ENCODE data around the gene TIAM1.

Gene TIAM1

GRCh38 chr21:31331231-31331630, 12.8 kb downstream of the TIAM1 start:
- DNase-seq = no peak

GRCh38 chr21:31330144-31330483, 13.9 kb downstream of the TIAM1 start:
- no peak for DNase-seq

GRCh38 chr21:31329456-31330143, 14.5 kb downstream of the TIAM1 start:
- DNase-seq = no peak

GRCh38 chr21:31326522-31327242, 17.4 kb downstream of the TIAM1 start:
- DNase-seq = no peak

GRCh38 chr21:31318971-31319370, 25.1 kb downstream of the TIAM1 start:
- no peak for DNase-seq

GRCh38 chr21:31317688-31318087, 26.4 kb downstream of the TIAM1 start:
- no peak for DNase-seq

GRCh38 chr21:31316488-31317169, 27.4 kb downstream of the TIAM1 start:
- DNase-seq = peak; percentile 30

GRCh38 chr21:31316072-31316471, 28.0 kb downstream of the TIAM1 start:
- no peak for DNase-seq

GRCh38 chr21:31310750-31311149, 33.3 kb downstream of the TIAM1 start:
- DNase-seq = peak; percentile 82

GRCh38 chr21:31308584-31308983, 35.5 kb downstream of the TIAM1 start:
- no peak for DNase-seq

GRCh38 chr21:31305888-31306287, 38.2 kb downstream of the TIAM1 start:
- no peak for DNase-seq

- DNase-seq = peak; percentile 87
Measured at GRCh38 chr21:31299291-31300147, 44.5 kb downstream of the TIAM1 start.

- DNase-seq = peak; percentile 70
Measured at GRCh38 chr21:31298618-31299269, 45.3 kb downstream of the TIAM1 start.

- DNase-seq = no peak
Measured at GRCh38 chr21:31297806-31298205, 46.3 kb downstream of the TIAM1 start.

GRCh38 chr21:31295676-31296075, 48.4 kb downstream of the TIAM1 start:
- DNase-seq = no peak

- no peak for DNase-seq
Measured at GRCh38 chr21:31294691-31295090, 49.4 kb downstream of the TIAM1 start.

- DNase-seq = no peak
Measured at GRCh38 chr21:31293986-31294385, 50.1 kb downstream of the TIAM1 start.

- DNase-seq = no peak
Measured at GRCh38 chr21:31290765-31291164, 53.3 kb downstream of the TIAM1 start.

- no peak for DNase-seq
Measured at GRCh38 chr21:31289702-31290101, 54.4 kb downstream of the TIAM1 start.

- DNase-seq = no peak
Measured at GRCh38 chr21:31288191-31288590, 55.9 kb downstream of the TIAM1 start.

- DNase-seq = no peak
Measured at GRCh38 chr21:31287201-31287600, 56.9 kb downstream of the TIAM1 start.

- no peak for DNase-seq
Measured at GRCh38 chr21:31286621-31287020, 57.4 kb downstream of the TIAM1 start.
